HUDEP-2 (cell line): ENCODE measurements around the gene BABAM2.

Experiments used
- DNase-seq, 76 experiments: peaks; one replicate each; lab custom pipeline; 2025; ENCODE audit not compliant: unreplicated experiment in 76 of 76; lab: John Stamatoyannopoulos, UW

Gene BABAM2

GRCh38 chr2:28378679-28379584 is 488.4 kb downstream of the BABAM2 start:
- DNase-seq: peak in 1 of 76 experiments; percentile 45

GRCh38 chr2:28380219-28380618 is 489.7 kb downstream of the BABAM2 start:
- no peak for DNase-seq

- no peak for DNase-seq
Observed at GRCh38 chr2:28381225-28382180, 491.0 kb downstream of the BABAM2 start.

- DNase-seq: peak in 10 of 76 experiments; percentile 15 to 42 (median 22)
Observed at GRCh38 chr2:28382755-28383154, 492.2 kb downstream of the BABAM2 start.

GRCh38 chr2:28387082-28387960 is 496.8 kb downstream of the BABAM2 start:
- DNase-seq: no peak
